Liver (tissue), 9 donors: ENCODE measurements around the gene LRIG1. TPM values are rescaled to one million over a fixed set of nuclear protein-coding genes. Genes with fewer than 3 reads are reported as not detected.
A peak's percentile ranks its signal among the peaks of the same experiment; 100 is the strongest.

Source experiments
- DNase-seq: peaks from one replicate; pipeline ENCODE4 v3.0.0-alpha.2; 2017; ENCODE audit warnings: low spot score
- H3K27ac ChIP-seq, 2 donors: one replicate each; pipeline ENCODE4 v1.7.0; 2013; ENCODE audit warnings: inconsistent platforms in 2 of 2, low read length in 2 of 2, control low read depth in 1 of 2, low read depth in 1 of 2, mild to moderate bottlenecking in 1 of 2
- H3K27me3 ChIP-seq, 4 donors: one replicate each; pipeline versions ENCODE4 v1.6.1 to v1.7.0; 2013; ENCODE audit warnings: low read length in 3 of 4, inconsistent platforms in 1 of 4, mild to moderate bottlenecking in 1 of 4, moderate library complexity in 1 of 4; ENCODE audit not compliant: control insufficient read depth in 4 of 4, insufficient read depth in 4 of 4
- H3K36me3 ChIP-seq, 4 donors: one replicate each; pipeline versions ENCODE4 v1.6.1 to v1.7.0; 2013; ENCODE audit warnings: low read length in 3 of 4, mild to moderate bottlenecking in 3 of 4, low read depth in 1 of 4, moderate library complexity in 1 of 4; ENCODE audit not compliant: control insufficient read depth in 4 of 4, insufficient read depth in 3 of 4
- H3K4me1 ChIP-seq, 4 donors: one replicate each; pipeline versions ENCODE4 v1.6.1 to v1.7.0; 2013; ENCODE audit warnings: low read length in 3 of 4, mild to moderate bottlenecking in 3 of 4, moderate library complexity in 1 of 4; ENCODE audit not compliant: control insufficient read depth in 4 of 4, insufficient read depth in 4 of 4
- H3K4me3 ChIP-seq, 3 donors: one replicate each; pipeline versions ENCODE4 v1.6.1 to v1.7.0; 2013; ENCODE audit warnings: low read length in 3 of 3, control low read depth in 1 of 3, low read depth in 1 of 3, mild to moderate bottlenecking in 1 of 3
- H3K9ac ChIP-seq, 2 donors: one replicate each; pipeline ENCODE4 v1.7.0; 2013; ENCODE audit warnings: low read length in 2 of 2, mild to moderate bottlenecking in 2 of 2, moderate library complexity in 2 of 2, control low read depth in 1 of 2, low read depth in 1 of 2
- H3K9me3 ChIP-seq, 4 donors: one replicate each; pipeline versions ENCODE4 v1.6.1 to v1.7.0; 2013; ENCODE audit warnings: low read length in 3 of 4; ENCODE audit not compliant: control insufficient read depth in 4 of 4
- EGR1 ChIP-seq, 2 donors: IDR thresholded peaks; 2 replicates each; pipeline ENCODE4 v1.6.1; 2016 to 2018; ENCODE audit warnings: antibody characterized with exemption in 2 of 2, low read depth in 2 of 2
- FOXA1 ChIP-seq: IDR thresholded peaks from 2 replicates; pipeline ENCODE4 v1.6.1; 2016; ENCODE audit warnings: antibody characterized with exemption
- FOXA2 ChIP-seq: IDR thresholded peaks from 2 replicates; pipeline ENCODE4 v1.6.1; 2016; ENCODE audit warnings: antibody characterized with exemption
- GABPA ChIP-seq, 2 donors: IDR thresholded peaks in 1 of 2; conservative IDR thresholded peaks in 1 of 2; 2 replicates each; pipeline ENCODE4 v1.6.1; 2016; ENCODE audit warnings: antibody characterized with exemption in 2 of 2, mild to moderate bottlenecking in 1 of 2, moderate library complexity in 1 of 2
- HNF4A ChIP-seq, 2 donors: conservative IDR thresholded peaks; 2 replicates each; pipeline ENCODE4 v1.6.1; 2016; ENCODE audit warnings: antibody characterized with exemption in 2 of 2, mild to moderate bottlenecking in 2 of 2
- HNF4G ChIP-seq: IDR thresholded peaks from 2 replicates; pipeline ENCODE4 v1.6.1; 2016; ENCODE audit warnings: antibody characterized with exemption
- JUND ChIP-seq, 2 donors: IDR thresholded peaks; 2 replicates each; pipeline ENCODE4 v1.6.1; 2016; ENCODE audit warnings: antibody characterized with exemption in 2 of 2
- NR2F2 ChIP-seq: IDR thresholded peaks from 2 replicates; pipeline ENCODE4 v1.6.1; 2016; ENCODE audit warnings: antibody characterized with exemption
- RAD21 ChIP-seq, 2 donors: IDR thresholded peaks; 2 replicates each; pipeline ENCODE4 v1.6.1; 2016; ENCODE audit warnings: antibody characterized with exemption in 2 of 2, mild to moderate bottlenecking in 2 of 2
- RXRA ChIP-seq, 2 donors: IDR thresholded peaks; 2 replicates each; pipeline ENCODE4 v1.6.1; 2017 to 2018; ENCODE audit warnings: antibody characterized with exemption in 2 of 2, mild to moderate bottlenecking in 1 of 2
- SP1 ChIP-seq: IDR thresholded peaks from 2 replicates; pipeline ENCODE4 v1.6.1; 2018; ENCODE audit warnings: antibody characterized with exemption, mild to moderate bottlenecking
- TAF1 ChIP-seq: conservative IDR thresholded peaks from 2 replicates; pipeline ENCODE4 v1.6.1; 2016; ENCODE audit warnings: antibody characterized with exemption, mild to moderate bottlenecking
- YY1 ChIP-seq: IDR thresholded peaks from 2 replicates; pipeline ENCODE4 v1.6.1; 2016; ENCODE audit warnings: antibody characterized with exemption, mild to moderate bottlenecking
- WGBS: extraction: QIAGEN DNeasy Blood & Tissue Kit; methylation state at CpG from one replicate; pipeline ENCODE4 v1.1.7; 2013; 5-methylcytosine and 5-hydroxymethylcytosine counted together
- polyA plus RNA-seq, 2 donors: library from polyadenylated mRNA; stranded (reverse) in 1 of 2; unstranded in 1 of 2; fragments of 200-250 nt in 1 of 2; fragments of >200 nt in 1 of 2; fragmentation: Nextera tagmentation in 1 of 2; extraction: Ambion mirVana in 1 of 2; gene quantifications; one replicate each; pipeline versions ENCODE4 v1.2.1 to v1.2.3, GENCODE V29; 2013 to 2015
- total RNA-seq, 2 donors: library from RNA; depleted of rRNA; stranded (reverse); fragments of >200 nt; gene quantifications; one replicate each; pipeline ENCODE4 v1.2.3, GENCODE V29; 2014
- TF ChIP-seq, protein P1 (sequence below): IDR thresholded peaks from 2 replicates; pipeline ENCODE4 v1.6.1; 2016; ENCODE audit warnings: antibody characterized with exemption
- TF ChIP-seq, protein P2 (sequence below): IDR thresholded peaks from 2 replicates; pipeline ENCODE4 v1.6.1; 2016; ENCODE audit warnings: antibody characterized with exemption, mild to moderate bottlenecking
- TF ChIP-seq, protein P3 (sequence below): fragments of 150-350 bp; IDR thresholded peaks from 2 replicates; pipeline ENCODE4 v1.5.1; 2017; ENCODE audit warnings: improper control_type of control experiment, low read depth, low read length; ENCODE audit not compliant: missing input control
- TF ChIP-seq, protein P4 (sequence below): IDR thresholded peaks from 2 replicates; pipeline ENCODE4 v1.6.1; 2016; ENCODE audit warnings: antibody characterized with exemption
- TF ChIP-seq, protein P5 (sequence below): IDR thresholded peaks from 2 replicates; pipeline ENCODE4 v1.6.1; 2016; ENCODE audit warnings: antibody characterized with exemption
- donor health status: healthy.
- donor health status: healthy.
- donor health status: healthy.
- donor health status: healthy.
- donor health status: healthy.

LRIG1 gene
- total and polyA plus RNA-seq, 4 donors, result 9.4 to 48.9 (median 12.9) TPM

DNA sequence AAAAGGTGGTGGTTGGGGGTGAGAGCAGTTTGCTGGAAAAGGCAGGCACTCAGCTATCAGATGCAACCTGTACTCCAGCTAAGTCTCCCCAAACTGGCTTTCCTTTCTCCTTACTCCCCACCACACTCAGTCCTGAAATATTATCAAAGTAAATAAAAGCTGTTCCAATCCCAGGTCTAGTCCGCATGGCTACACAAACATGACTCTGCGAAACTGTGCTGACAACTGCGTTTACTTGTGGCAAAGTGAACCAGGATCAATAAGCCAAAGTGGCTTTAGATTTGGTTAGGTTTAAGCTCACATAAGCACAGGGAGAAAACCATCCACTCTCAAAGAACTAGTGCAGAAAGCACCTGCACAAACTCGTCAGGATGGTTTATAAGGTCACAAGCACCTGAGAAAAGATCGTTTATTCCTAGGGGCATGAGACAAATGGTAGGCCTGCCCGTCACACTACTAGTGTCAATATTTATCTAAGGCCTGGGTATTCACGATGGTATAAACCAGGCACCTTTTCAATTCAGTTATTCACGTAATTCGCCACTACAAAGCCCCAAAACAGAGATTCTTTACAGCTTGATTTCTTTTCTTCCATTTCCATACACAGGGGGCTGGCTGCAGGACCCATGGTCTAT is 25.3 kb downstream of the LRIG1 start:
- Histone ChIP-seq H3K9me3 (no peaks in the 10 kb centered on the region), H3K4me1 (peaks cover 21 to 57% (median 47%) of the 10 kb centered on the region in 4 donors), H3K36me3 (no peaks in the 10 kb centered on the region), H3K4me3 (no peak overlapping the region), H3K27ac (peak overlapping the region; percentile 16 to 56), H3K9ac (no peak overlapping the region), H3K27me3 (no peaks in the 10 kb centered on the region)
- TF ChIP-seq FOXA1 (peak; percentile 21), EGR1 (IDR thresholded peaks at IDR 0.05; ENCODE audit: low read depth in 2 of 2) (no peak), NR2F2 (no peak), RAD21 (IDR thresholded peaks at IDR 0.05) (peak; percentile 44), RXRA (IDR thresholded peaks at IDR 0.05) (peak; percentile 46 to 74), HNF4A (conservative IDR thresholded peaks at IDR 0.05) (peak; percentile 61 to 71), TAF1 (no peak), GABPA (IDR thresholded peaks at IDR 0.05 in 1 of 2, conservative IDR thresholded peaks at IDR 0.05 in 1 of 2) (no peak), YY1 (peak; percentile 71), HNF4G (no peak), JUND (IDR thresholded peaks at IDR 0.05) (peak in 1 of 2 donors; percentile 27), SP1 (peak; percentile 77), FOXA2 (peak; percentile 61)
- TF ChIP-seq, protein P1, sequence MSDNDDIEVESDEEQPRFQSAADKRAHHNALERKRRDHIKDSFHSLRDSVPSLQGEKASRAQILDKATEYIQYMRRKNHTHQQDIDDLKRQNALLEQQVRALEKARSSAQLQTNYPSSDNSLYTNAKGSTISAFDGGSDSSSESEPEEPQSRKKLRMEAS, result peak; percentile 79
- TF ChIP-seq, protein P2, sequence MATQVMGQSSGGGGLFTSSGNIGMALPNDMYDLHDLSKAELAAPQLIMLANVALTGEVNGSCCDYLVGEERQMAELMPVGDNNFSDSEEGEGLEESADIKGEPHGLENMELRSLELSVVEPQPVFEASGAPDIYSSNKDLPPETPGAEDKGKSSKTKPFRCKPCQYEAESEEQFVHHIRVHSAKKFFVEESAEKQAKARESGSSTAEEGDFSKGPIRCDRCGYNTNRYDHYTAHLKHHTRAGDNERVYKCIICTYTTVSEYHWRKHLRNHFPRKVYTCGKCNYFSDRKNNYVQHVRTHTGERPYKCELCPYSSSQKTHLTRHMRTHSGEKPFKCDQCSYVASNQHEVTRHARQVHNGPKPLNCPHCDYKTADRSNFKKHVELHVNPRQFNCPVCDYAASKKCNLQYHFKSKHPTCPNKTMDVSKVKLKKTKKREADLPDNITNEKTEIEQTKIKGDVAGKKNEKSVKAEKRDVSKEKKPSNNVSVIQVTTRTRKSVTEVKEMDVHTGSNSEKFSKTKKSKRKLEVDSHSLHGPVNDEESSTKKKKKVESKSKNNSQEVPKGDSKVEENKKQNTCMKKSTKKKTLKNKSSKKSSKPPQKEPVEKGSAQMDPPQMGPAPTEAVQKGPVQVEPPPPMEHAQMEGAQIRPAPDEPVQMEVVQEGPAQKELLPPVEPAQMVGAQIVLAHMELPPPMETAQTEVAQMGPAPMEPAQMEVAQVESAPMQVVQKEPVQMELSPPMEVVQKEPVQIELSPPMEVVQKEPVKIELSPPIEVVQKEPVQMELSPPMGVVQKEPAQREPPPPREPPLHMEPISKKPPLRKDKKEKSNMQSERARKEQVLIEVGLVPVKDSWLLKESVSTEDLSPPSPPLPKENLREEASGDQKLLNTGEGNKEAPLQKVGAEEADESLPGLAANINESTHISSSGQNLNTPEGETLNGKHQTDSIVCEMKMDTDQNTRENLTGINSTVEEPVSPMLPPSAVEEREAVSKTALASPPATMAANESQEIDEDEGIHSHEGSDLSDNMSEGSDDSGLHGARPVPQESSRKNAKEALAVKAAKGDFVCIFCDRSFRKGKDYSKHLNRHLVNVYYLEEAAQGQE, result peak; percentile 70
- TF ChIP-seq, protein P3, sequence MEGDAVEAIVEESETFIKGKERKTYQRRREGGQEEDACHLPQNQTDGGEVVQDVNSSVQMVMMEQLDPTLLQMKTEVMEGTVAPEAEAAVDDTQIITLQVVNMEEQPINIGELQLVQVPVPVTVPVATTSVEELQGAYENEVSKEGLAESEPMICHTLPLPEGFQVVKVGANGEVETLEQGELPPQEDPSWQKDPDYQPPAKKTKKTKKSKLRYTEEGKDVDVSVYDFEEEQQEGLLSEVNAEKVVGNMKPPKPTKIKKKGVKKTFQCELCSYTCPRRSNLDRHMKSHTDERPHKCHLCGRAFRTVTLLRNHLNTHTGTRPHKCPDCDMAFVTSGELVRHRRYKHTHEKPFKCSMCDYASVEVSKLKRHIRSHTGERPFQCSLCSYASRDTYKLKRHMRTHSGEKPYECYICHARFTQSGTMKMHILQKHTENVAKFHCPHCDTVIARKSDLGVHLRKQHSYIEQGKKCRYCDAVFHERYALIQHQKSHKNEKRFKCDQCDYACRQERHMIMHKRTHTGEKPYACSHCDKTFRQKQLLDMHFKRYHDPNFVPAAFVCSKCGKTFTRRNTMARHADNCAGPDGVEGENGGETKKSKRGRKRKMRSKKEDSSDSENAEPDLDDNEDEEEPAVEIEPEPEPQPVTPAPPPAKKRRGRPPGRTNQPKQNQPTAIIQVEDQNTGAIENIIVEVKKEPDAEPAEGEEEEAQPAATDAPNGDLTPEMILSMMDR, result no peak
- TF ChIP-seq, protein P4, sequence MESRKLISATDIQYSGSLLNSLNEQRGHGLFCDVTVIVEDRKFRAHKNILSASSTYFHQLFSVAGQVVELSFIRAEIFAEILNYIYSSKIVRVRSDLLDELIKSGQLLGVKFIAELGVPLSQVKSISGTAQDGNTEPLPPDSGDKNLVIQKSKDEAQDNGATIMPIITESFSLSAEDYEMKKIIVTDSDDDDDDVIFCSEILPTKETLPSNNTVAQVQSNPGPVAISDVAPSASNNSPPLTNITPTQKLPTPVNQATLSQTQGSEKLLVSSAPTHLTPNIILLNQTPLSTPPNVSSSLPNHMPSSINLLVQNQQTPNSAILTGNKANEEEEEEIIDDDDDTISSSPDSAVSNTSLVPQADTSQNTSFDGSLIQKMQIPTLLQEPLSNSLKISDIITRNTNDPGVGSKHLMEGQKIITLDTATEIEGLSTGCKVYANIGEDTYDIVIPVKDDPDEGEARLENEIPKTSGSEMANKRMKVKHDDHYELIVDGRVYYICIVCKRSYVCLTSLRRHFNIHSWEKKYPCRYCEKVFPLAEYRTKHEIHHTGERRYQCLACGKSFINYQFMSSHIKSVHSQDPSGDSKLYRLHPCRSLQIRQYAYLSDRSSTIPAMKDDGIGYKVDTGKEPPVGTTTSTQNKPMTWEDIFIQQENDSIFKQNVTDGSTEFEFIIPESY, result no peak
- TF ChIP-seq, protein P5, sequence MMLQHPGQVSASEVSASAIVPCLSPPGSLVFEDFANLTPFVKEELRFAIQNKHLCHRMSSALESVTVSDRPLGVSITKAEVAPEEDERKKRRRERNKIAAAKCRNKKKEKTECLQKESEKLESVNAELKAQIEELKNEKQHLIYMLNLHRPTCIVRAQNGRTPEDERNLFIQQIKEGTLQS, result no peak
- no peak for DNase-seq
- 31% methylated on average over 9 of the region's 9 CpGs for WGBS
